HUDEP-2 (cell line): ENCODE results near the gene CELF6.

Experiments
- DNase-seq, 76 experiments: peaks; one replicate each; lab custom pipeline; 2025; ENCODE audit not compliant: unreplicated experiment in 76 of 76; lab: John Stamatoyannopoulos, UW

CELF6 gene

GRCh38 chr15:72319360-72319984, 485 bp downstream of the CELF6 start:
- DNase-seq: peak in 48 of 76 experiments; percentile 5 to 63 (median 36)

GRCh38 chr15:72318408-72318942, 1.5 kb downstream of the CELF6 start:
- DNase-seq: peak in 24 of 76 experiments; percentile 6 to 52 (median 16)

GRCh38 chr15:72315706-72316370, 4.1 kb downstream of the CELF6 start:
- peak in 70 of 76 experiments; percentile 3 to 84 (median 50) for DNase-seq

GRCh38 chr15:72313881-72314280, 6.1 kb downstream of the CELF6 start:
- no peak for DNase-seq

- no peak for DNase-seq
Measured at GRCh38 chr15:72313448-72313840, 6.5 kb downstream of the CELF6 start.

GRCh38 chr15:72312605-72313447, 7.1 kb downstream of the CELF6 start:
- peak in 63 of 76 experiments; percentile 2 to 81 (median 43) for DNase-seq

- DNase-seq: no peak
Measured at GRCh38 chr15:72307026-72307425, 12.9 kb downstream of the CELF6 start.

- DNase-seq: no peak
Measured at GRCh38 chr15:72306211-72306785, 13.7 kb downstream of the CELF6 start.

GRCh38 chr15:72304596-72304995, 15.4 kb downstream of the CELF6 start:
- DNase-seq: no peak

GRCh38 chr15:72302955-72303354, 17.0 kb downstream of the CELF6 start:
- DNase-seq: no peak

GRCh38 chr15:72289597-72290325, 30.2 kb downstream of the CELF6 start:
- no peak for DNase-seq

GRCh38 chr15:72288796-72289596, 31.0 kb downstream of the CELF6 start:
- DNase-seq: no peak

- peak in 50 of 76 experiments; percentile 2 to 65 (median 30) for DNase-seq
Measured at GRCh38 chr15:72285927-72286516, 33.9 kb downstream of the CELF6 start.

- no peak for DNase-seq
Measured at GRCh38 chr15:72285402-72285801, 34.6 kb downstream of the CELF6 start.

- no peak for DNase-seq
Measured at GRCh38 chr15:72284781-72285180, 35.2 kb downstream of the CELF6 start.

- no peak for DNase-seq
Measured at GRCh38 chr15:72281713-72282112, 38.2 kb downstream of the CELF6 start.

- no peak for DNase-seq
Measured at GRCh38 chr15:72280751-72281150, 39.2 kb downstream of the CELF6 start.

GRCh38 chr15:72278737-72279136, 41.2 kb downstream of the CELF6 start:
- DNase-seq: no peak

GRCh38 chr15:72276326-72276700, 43.6 kb downstream of the CELF6 start:
- DNase-seq: no peak
